Neural cell (in vitro differentiated cells): ENCODE results near the gene TRPV3. TPM values are rescaled to one million over a fixed set of nuclear protein-coding genes. Genes with fewer than 3 reads are reported as not detected.

Experiments used
- H2AFZ ChIP-seq: fragments of 200-600, 300-800 bp; sonication (generic), shearing (Covaris generic); 2 replicates; pipeline ENCODE4 v1.6.0; 2014; ENCODE audit warnings: low read depth, mild to moderate bottlenecking, antibody characterized with exemption, low read length, moderate library complexity
- H3F3A ChIP-seq: fragments of 200-600 bp; shearing (Covaris generic); 2 replicates; pipeline ENCODE4 v1.6.1; 2016; ENCODE audit warnings: mild to moderate bottlenecking, moderate library complexity, mixed read lengths, antibody characterized with exemption, low read length; ENCODE audit not compliant: insufficient read depth, poor library complexity, severe bottlenecking
- H3K27ac ChIP-seq: fragments of 200-600, 300-800 bp; sonication (generic), shearing (Covaris generic); 2 replicates; pipeline ENCODE4 v1.5.1; 2014; ENCODE audit warnings: mild to moderate bottlenecking, low read length, moderate library complexity
- H3K27me3 ChIP-seq: fragments of 300-800, 200-600 bp; sonication (generic), shearing (Covaris generic); 2 replicates; pipeline ENCODE4 v1.6.0; 2014; ENCODE audit warnings: mild to moderate bottlenecking, low read depth, low read length, moderate library complexity; ENCODE audit not compliant: insufficient read depth
- H3K36me3 ChIP-seq: fragments of 300-800, 200-600 bp; sonication (generic), shearing (Covaris generic); 2 replicates; pipeline ENCODE4 v1.5.1; 2014; ENCODE audit warnings: mild to moderate bottlenecking, antibody characterized with exemption, low read length, moderate library complexity; ENCODE audit not compliant: insufficient read depth
- H3K4me2 ChIP-seq: fragments of 300-800, 200-600 bp; sonication (generic), shearing (Covaris generic); 2 replicates; pipeline ENCODE4 v1.6.0; 2014; ENCODE audit warnings: mild to moderate bottlenecking, low read length
- H3K4me3 ChIP-seq: fragments of 300-800, 200-600 bp; sonication (generic), shearing (Covaris generic); 2 replicates; pipeline ENCODE4 v1.5.1; 2014; ENCODE audit warnings: mild to moderate bottlenecking, low read length, moderate library complexity
- H3K79me2 ChIP-seq: fragments of 200-600 bp; shearing (Covaris generic); replicated peaks from 2 replicates; pipeline ENCODE4 v1.6.0; 2014; ENCODE audit warnings: mild to moderate bottlenecking, low read length, moderate library complexity; ENCODE audit not compliant: insufficient read depth
- H3K9ac ChIP-seq: fragments of 300-800, 200-600 bp; sonication (generic), shearing (Covaris generic); 2 replicates; pipeline ENCODE4 v1.6.1; 2016; ENCODE audit warnings: mild to moderate bottlenecking, low read length, mixed read lengths
- H3K9me2 ChIP-seq: fragments of 200-600 bp; shearing (Covaris generic); 2 replicates; pipeline ENCODE4 v1.6.1; 2016; ENCODE audit warnings: mild to moderate bottlenecking, low read length, mixed read lengths; ENCODE audit not compliant: insufficient read depth
- H3K9me3 ChIP-seq: fragments of 200-600, 300-800 bp; sonication (generic), shearing (Covaris generic); 2 replicates; pipeline ENCODE4 v1.6.1; 2016; ENCODE audit warnings: mild to moderate bottlenecking, mixed run types, low read length, moderate library complexity, mixed read lengths
- H4K20me1 ChIP-seq: fragments of 200-600 bp; shearing (Covaris generic); 2 replicates; pipeline ENCODE4 v1.6.1; 2016; ENCODE audit warnings: mild to moderate bottlenecking, mixed run types; ENCODE audit not compliant: insufficient read depth
- CTCF ChIP-seq: fragments of 450-650 bp; IDR thresholded peaks from 2 replicates; pipeline ENCODE4 v1.5.1; 2014; ENCODE audit warnings: antibody characterized with exemption, mild to moderate bottlenecking, moderate library complexity; ENCODE audit not compliant: poor library complexity, severe bottlenecking
- EP300 ChIP-seq: fragments of 450-650 bp; conservative IDR thresholded peaks from 2 replicates; pipeline ENCODE4 v1.6.1; 2014; ENCODE audit warnings: antibody characterized with exemption, mild to moderate bottlenecking, moderate library complexity; ENCODE audit not compliant: poor library complexity, severe bottlenecking
- EZH2 ChIP-seq: fragments of 200-600, 300-800 bp; shearing (Covaris generic), sonication (generic); IDR thresholded peaks from 2 replicates; pipeline ENCODE4 v1.6.1; 2014; ENCODE audit warnings: antibody characterized with exemption, low read length, borderline replicate concordance, mild to moderate bottlenecking; ENCODE audit not compliant: insufficient read depth, poor library complexity, severe bottlenecking
- MXI1 ChIP-seq: fragments of 450-650 bp; conservative IDR thresholded peaks from 2 replicates; pipeline ENCODE4 v1.6.1; 2014; ENCODE audit warnings: antibody characterized with exemption, mild to moderate bottlenecking; ENCODE audit not compliant: poor library complexity, severe bottlenecking
- POLR2AphosphoS5 ChIP-seq: IDR thresholded peaks from 2 replicates; pipeline ENCODE4 v1.6.1; 2012
- RAD21 ChIP-seq: fragments of 450-650 bp; conservative IDR thresholded peaks from 2 replicates; pipeline ENCODE4 v1.6.1; 2014; ENCODE audit warnings: antibody characterized with exemption, mild to moderate bottlenecking, moderate library complexity
- REST ChIP-seq: IDR thresholded peaks from 2 replicates; pipeline ENCODE4 v1.6.1; 2012; ENCODE audit warnings: borderline replicate concordance
- SMC3 ChIP-seq: fragments of 450-650 bp; conservative IDR thresholded peaks from 2 replicates; pipeline ENCODE4 v1.6.1; 2014; ENCODE audit warnings: antibody characterized with exemption, mild to moderate bottlenecking, moderate library complexity; ENCODE audit not compliant: poor library complexity
- TAF1 ChIP-seq: IDR thresholded peaks from 2 replicates; pipeline ENCODE4 v1.6.1; 2012; ENCODE audit warnings: low read depth
- polyA plus RNA-seq: library from polyadenylated mRNA; depleted of rRNA; stranded (reverse); fragments of >200 nt; gene quantifications from 2 replicates; pipeline ENCODE4 v1.2.3, GENCODE V29; 2014

The TRPV3 gene
- polyA plus RNA-seq, 1 donor from 2014 or later: 0.19 TPM

GRCh38 chr17:3526971-3527370 is 30.6 kb downstream of the TRPV3 start:
- Histone ChIP-seq H3F3A (no peaks in the 10 kb centered on the region), H3K79me2 (no peaks in the 10 kb centered on the region), H3K27ac (no peak overlapping the region), H3K36me3 (no peaks in the 10 kb centered on the region), H2AFZ (no peak overlapping the region), H3K4me3 (no peak overlapping the region), H3K27me3 (no peaks in the 10 kb centered on the region), H3K9me2 (no peaks in the 10 kb centered on the region), H4K20me1 (no peaks in the 10 kb centered on the region), H3K9ac (no peak overlapping the region), H3K4me2 (no peak overlapping the region), H3K9me3 (no peaks in the 10 kb centered on the region)
- no peak for TF ChIP-seq EZH2
- TF ChIP-seq CTCF: no peak
- TF ChIP-seq TAF1: no peak
- TF ChIP-seq EP300: no peak
- no peak for TF ChIP-seq MXI1
- no peak for TF ChIP-seq REST
- no peak for TF ChIP-seq RAD21
- TF ChIP-seq POLR2AphosphoS5: no peak
- no peak for TF ChIP-seq SMC3

- no peaks in the 10 kb centered on the region for H3K27me3 ChIP-seq
- no peaks in the 10 kb centered on the region for H3K9me2 ChIP-seq
- no peaks in the 10 kb centered on the region for H3K36me3 ChIP-seq
- H3K27ac ChIP-seq: no peak overlapping the region
- H3K9me3 ChIP-seq: no peaks in the 10 kb centered on the region
- no peak overlapping the region for H3K4me3 ChIP-seq
- H2AFZ ChIP-seq: no peak overlapping the region
- no peaks in the 10 kb centered on the region for H3F3A ChIP-seq
- no peaks in the 10 kb centered on the region for H3K79me2 ChIP-seq
- no peak overlapping the region for H3K9ac ChIP-seq
- no peaks in the 10 kb centered on the region for H4K20me1 ChIP-seq
- no peak overlapping the region for H3K4me2 ChIP-seq
- no peak for TF ChIP-seq REST
- TF ChIP-seq SMC3: no peak
- TF ChIP-seq EZH2: no peak
- no peak for TF ChIP-seq RAD21
Observed at GRCh38 chr17:3526491-3526890, 31.1 kb downstream of the TRPV3 start.
